GF-D8 (cell line): Measurements from ENCODE around the gene NEUROD4.

Experiments
- DNase-seq: peaks from one replicate; lab custom pipeline; 2025; lab: John Stamatoyannopoulos, UW

The NEUROD4 gene

GRCh38 chr12:54998958-54999510 is 20.7 kb upstream of the NEUROD4 start:
- no peak for DNase-seq

DNA sequence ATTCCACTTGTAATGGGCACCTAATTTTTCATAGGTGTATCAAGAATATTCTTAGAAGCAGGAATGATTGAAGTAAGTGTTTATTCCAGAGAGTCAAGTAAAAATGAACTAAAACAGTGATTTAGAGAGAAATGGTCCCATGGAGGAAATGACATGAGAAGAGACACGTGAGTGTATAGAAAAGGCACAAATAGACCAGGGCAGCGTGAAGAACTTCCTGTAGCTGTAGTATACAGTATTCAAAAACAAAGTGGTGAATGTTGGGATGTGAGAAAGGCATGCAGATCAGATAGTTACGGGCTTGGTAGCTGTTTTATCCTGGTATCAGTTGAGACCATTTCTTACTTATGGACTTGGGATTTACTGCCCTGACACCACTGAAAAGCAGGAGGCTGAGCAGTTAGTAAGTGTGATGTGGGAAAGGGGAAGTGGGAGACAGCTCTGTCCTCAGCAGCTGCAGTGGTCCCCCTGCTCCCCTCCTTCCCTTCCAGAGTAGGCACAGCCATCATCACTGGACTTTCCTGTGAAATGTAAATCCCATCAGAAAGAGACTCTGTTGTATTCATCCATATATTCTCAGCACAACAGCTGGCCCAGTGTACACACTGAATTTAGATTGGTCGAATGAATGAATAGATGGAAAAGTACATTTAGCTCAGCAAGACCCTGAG is 18.4 kb upstream of the NEUROD4 start:
- DNase-seq = no peak

DNA sequence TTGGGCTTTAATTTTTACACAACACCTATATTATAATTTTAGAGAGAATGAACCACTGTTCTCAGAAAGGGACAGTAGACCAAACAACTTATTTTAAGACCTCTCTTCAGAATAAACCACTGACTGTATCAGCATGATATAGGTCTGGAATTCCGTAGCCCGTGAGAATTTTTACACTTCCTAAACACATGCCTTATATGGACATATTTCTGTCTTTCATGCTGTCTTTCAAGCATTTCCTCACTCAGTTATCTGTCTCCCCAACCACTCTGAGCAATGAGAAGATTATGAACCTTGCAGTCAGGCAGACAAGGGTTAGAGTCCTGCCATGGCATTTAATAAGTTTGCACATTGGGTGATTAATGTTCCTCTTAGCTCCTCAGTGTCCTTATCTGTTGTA is 17.4 kb upstream of the NEUROD4 start:
- no peak for DNase-seq

- DNase-seq = no peak
These were observed 10.7 kb upstream of the NEUROD4 start for GRCh38 chr12:55008944-55009585.

DNA sequence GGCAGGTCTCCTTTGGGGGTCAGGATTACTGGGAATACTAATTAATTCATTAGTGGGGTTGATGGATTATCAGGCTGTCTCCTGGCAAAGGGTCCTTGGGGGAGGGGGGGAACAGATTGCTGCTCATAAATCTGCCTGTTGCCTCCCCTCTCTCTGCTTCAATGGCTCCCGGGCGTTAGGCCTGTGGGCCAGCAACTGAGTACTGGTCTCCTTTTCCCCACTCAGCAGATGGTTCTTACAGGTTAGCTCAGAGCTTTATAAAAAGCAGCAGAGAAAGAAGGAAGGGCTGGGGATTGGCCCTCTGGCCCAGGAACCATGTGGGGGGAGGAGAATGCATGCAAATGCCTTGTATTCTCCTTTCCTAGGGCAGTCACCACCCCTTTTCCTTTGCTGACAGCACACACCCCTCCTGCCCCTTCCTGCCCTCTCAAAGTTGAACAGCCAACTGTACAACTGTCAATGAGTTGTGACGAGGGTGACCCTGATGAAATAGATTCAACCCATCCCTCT is 2.3 kb upstream of the NEUROD4 start:
- DNase-seq = no peak

GRCh38 chr12:55024575-55024974 is 4.8 kb downstream of the NEUROD4 start:
- DNase-seq = no peak

DNA sequence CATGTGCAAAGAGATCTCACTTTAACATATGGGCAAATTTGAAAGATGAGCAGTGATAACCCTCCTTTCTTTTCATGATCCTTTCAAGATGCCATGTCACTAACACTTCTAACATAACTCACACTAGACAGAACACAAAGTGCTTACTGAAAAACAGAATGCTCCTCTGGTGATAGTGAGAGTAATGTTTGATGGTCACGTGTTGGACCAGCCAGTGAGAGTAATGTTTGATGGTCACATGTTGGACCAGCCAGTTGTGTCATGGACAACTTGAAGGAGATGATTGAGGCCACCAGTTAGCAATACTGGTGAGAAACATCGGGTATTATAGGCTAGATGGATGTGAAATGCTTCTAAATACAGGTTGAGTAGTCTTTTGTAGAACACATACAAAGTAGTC is 5.7 kb downstream of the NEUROD4 start:
- DNase-seq = no peak

DNA sequence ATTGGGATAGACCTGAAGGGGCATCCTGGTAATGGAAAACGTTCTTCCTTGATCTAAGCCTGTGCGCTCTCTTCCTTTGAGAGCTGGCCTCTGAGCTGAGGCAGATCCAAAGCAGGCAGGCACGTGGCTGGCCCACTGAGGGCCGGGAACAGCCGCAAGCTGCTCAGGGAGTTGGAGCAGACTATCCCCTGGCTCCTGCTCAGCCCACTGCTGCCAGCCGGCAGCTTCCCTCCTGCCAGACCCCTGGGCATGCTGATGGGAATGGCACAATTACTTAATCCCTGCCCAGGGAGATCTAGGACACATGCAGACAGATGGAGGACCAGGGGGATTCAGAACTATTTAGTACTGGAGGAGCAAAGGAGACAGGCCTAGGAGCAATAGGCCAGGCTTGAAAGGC is 14.4 kb downstream of the NEUROD4 start:
- no peak for DNase-seq

- no peak for DNase-seq
These were observed 16.7 kb downstream of the NEUROD4 start for GRCh38 chr12:55036326-55037115.

- no peak for DNase-seq
These were observed 17.7 kb downstream of the NEUROD4 start for GRCh38 chr12:55037351-55037987.

DNA sequence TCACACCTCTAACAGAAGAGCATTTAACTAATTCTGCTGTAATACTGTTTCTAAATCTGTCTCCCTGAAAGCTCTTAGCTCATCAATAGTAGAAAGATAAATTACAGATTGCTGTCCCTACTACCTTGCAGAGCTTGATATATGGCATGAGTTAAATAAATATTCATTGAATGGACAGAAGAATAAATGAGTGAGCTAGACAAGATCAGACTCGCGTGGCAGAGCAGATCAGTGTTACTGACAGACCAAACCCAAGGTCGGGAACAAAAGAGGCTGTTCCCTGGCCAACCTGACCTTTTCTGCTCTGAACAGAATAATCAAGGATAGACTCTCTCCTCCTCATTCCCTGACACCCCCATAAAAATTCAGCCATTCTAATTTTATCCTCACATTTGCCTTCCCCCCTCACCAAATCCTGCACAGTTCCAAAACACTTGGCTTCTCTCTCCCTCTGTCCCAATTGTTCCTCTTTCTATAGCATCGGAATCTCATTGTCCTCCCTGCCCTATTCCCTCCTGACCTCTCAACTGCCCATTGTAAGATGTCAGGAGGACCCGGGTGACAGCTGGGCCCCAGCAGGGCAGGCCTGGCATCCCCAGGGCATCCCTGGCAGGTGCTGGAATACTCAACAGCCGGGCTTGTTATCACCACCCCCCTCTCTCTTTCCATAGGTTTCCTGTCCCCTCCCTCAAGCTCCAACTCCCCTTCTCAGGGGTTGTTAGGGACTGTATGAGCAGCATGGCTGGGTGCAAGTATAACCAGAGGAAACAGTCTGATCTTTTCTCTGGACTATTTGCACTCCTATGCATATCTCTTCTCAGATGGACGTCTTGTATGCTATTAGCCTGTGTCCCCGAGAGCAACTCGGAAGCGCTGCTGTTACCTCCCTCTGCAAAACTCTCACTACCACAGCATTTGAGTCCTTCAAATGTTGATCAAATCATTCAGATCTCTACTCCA is 19.9 kb downstream of the NEUROD4 start:
- no peak for DNase-seq

DNA sequence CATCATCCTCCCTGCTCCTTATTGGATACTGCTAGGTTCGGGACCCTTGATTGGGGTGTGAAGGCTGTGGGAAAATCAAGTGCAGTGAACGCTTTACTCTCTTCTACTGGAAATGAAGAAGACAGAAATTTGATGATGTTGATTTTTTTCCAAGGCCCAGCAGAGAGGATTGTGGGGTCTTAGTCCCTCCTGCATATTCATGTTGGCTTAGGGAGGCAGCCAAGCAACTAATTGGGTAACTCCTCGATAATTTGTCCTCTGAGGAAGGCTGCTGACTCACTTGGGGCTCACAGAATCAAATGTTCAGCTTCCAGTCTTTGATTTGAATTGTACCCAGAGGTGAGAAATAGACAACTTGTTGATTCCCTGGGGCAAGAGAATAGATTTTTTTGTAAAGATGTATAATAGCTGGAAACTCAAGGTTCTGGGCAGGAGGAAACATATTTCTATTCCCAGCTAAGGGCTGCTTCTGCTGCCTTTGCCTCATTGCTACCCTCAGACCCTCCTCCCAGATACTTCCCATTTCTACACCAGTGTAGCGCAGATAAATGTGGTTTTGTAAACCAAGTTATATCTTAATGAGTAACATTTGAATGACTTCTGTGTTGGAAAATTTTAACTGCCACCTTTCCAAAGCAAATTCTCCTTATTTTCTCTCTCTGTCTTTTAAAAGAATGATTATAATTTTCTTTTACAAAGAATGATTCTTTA is 21.7 kb downstream of the NEUROD4 start:
- no peak for DNase-seq

- DNase-seq = peak; percentile 46
These were observed 23.8 kb downstream of the NEUROD4 start for GRCh38 chr12:55043542-55043941.

DNA sequence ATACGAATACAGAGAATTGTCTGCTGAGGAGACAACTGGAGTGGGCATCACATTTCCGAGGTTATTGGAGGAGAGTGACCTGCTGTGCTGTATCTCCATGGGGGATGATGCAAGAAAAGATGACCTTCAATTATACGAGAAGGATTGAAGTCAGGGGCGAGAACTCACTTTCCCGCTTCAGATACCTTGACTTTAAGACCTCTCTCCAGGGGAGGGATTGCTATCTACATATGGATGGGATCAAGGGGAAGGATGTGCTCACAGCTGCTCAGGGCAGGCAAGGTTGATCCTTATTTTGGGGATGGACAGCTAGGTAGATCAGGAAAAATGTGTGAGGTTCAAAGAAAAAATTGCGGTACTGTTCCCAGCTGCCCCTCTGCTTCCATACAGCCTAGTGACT is 24.4 kb downstream of the NEUROD4 start:
- no peak for DNase-seq

GRCh38 chr12:55049676-55050075 is 29.9 kb downstream of the NEUROD4 start:
- no peak for DNase-seq

GRCh38 chr12:55051197-55051947 is 31.6 kb downstream of the NEUROD4 start:
- no peak for DNase-seq

GRCh38 chr12:55057481-55057880 is 37.7 kb downstream of the NEUROD4 start:
- DNase-seq = no peak

DNA sequence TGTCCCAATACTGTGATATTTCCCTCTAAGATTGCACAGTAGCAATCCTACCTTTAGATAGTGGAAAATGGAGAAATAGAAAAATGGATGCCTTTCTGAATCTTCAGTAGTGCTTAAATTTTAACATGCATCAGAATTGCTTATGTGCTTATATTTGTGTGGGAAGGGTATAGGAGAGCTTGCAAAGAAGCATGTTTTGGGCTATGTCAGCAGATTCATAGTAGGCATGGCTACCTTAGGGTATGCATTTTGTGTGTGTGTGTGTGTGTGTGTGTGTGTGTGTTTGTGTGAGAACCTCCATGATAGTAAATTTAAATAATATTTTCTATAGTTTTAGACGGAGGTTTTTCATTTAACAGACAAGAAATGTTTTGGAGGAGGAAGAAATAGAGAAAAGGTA is 38.3 kb downstream of the NEUROD4 start:
- no peak for DNase-seq

DNA sequence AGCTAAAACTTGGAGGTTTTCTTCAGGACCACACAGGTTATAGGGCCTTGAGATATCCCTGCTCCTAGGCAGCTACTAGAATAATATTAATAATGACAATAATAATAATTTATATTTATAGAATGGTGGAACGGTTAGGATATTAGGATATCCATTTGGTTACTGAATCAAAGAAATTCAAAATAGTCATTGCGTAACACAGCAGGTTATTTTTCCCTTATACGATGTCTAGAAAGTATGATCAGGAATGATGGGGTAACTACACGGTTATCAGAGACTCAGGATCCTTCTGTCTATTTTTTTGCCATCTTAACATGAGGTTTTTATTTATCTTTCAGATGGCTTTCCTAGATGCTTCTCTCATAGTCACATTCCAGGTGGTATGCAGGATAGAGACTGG is 39.0 kb downstream of the NEUROD4 start:
- no peak for DNase-seq

DNA sequence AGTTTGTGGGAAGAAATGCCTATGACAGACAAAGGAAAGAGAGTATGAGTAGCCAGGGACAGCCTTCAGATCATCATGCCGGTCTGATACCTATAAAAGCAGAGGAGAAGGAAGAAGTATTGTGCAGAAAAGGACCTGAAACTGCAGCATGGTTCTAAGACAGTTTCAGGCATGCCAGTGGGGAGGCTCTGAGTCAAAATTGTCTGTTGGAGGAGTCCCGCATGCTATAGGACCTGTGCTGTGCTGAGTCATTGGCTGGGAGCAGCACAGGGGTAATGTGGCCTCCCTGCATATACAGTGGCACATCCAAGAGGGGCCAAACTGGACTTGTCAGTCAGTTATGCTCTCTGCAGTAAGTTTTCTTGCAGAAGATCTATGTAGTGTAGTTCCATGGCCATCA is 40.7 kb downstream of the NEUROD4 start:
- no peak for DNase-seq
